IMR-90 (cell line): ENCODE results near the gene CRTAC1. TPM values are rescaled to one million over a fixed set of nuclear protein-coding genes. Genes with fewer than 3 reads are reported as not detected.

Experiments
- ATAC-seq: fragments of 200-7000 bp; cut with Tn5 transposase; 2 replicates; pipeline ENCODE4 v1.9.1; 2020; ENCODE audit warnings: low read depth, mild to moderate bottlenecking, moderate library complexity
- BruUV-seq: library from RNA; stranded (reverse); fragments of 400-500 nt; replicated peaks from 2 replicates; lab custom pipeline; 2021; lab: Mats Ljungman, UMichigan
- CTCF ChIA-PET: fragments of 300-600 bp; formaldehyde crosslinking; extraction: SDS; loops from one replicate; lab custom pipeline; 2021; ENCODE audit warnings: antibody characterized with exemption; lab: Yijun Ruan, JAX
- POLR2A ChIA-PET: fragments of 300-600 bp; sonication (Branson Sonifier 250); formaldehyde crosslinking; loops from one replicate; lab custom pipeline; 2022; ENCODE audit warnings: antibody characterized with exemption; ENCODE audit not compliant: unreplicated experiment; lab: Charles Lee
- DNase-seq: peaks from one replicate; pipeline ENCODE4 v3.0.0; 2013
- H2AFZ ChIP-seq: replicated peaks from 2 replicates; pipeline ENCODE3; 2013; ENCODE audit warnings: low read length, mild to moderate bottlenecking; ENCODE audit not compliant: poor library complexity
- H2AK5ac ChIP-seq: 2 replicates; pipeline ENCODE4 v1.6.1; 2013; ENCODE audit warnings: low read depth, low read length, inconsistent platforms
- H2AK9ac ChIP-seq: replicated peaks from 2 replicates; pipeline ENCODE3; 2013; ENCODE audit warnings: mild to moderate bottlenecking, low read depth, low read length, moderate library complexity; ENCODE audit not compliant: poor library complexity
- H2BK120ac ChIP-seq: 2 replicates; pipeline ENCODE4 v1.6.1; 2013; ENCODE audit warnings: low read depth, low read length, inconsistent platforms
- H2BK15ac ChIP-seq: 3 replicates; pipeline ENCODE4 v1.6.1; 2013; ENCODE audit warnings: low read depth, low read length, inconsistent platforms
- H2BK20ac ChIP-seq: 2 replicates; pipeline ENCODE4 v1.6.1; 2013; ENCODE audit warnings: low read depth, mild to moderate bottlenecking, inconsistent platforms, low read length, moderate library complexity
- H2BK5ac ChIP-seq: 2 replicates; pipeline ENCODE4 v1.6.1; 2013; ENCODE audit warnings: mild to moderate bottlenecking, low read depth, low read length, inconsistent platforms; ENCODE audit not compliant: poor library complexity, severe bottlenecking
- H3K14ac ChIP-seq: replicated peaks from 2 replicates; pipeline ENCODE4 v1.6.1; 2013; ENCODE audit warnings: low read depth, low read length, inconsistent platforms
- H3K18ac ChIP-seq: 2 replicates; pipeline ENCODE4 v1.6.1; 2013; ENCODE audit warnings: low read depth, low read length, control low read depth
- H3K23ac ChIP-seq: 2 replicates; pipeline ENCODE4 v1.6.1; 2013; ENCODE audit warnings: low read depth, low read length, inconsistent platforms
- H3K27ac ChIP-seq: 2 replicates; pipeline ENCODE4 v1.5.1; 2013; ENCODE audit warnings: mild to moderate bottlenecking, control low read depth, low read length; ENCODE audit not compliant: insufficient read depth
- H3K27me3 ChIP-seq: 2 replicates; pipeline ENCODE4 v1.6.1; 2013; ENCODE audit warnings: low read length; ENCODE audit not compliant: control insufficient read depth, insufficient read depth
- H3K36me3 ChIP-seq: 2 replicates; pipeline ENCODE4 v1.6.1; 2013; ENCODE audit warnings: low read length, mixed read lengths; ENCODE audit not compliant: control insufficient read depth, insufficient read depth
- H3K4ac ChIP-seq: 2 replicates; pipeline ENCODE4 v1.6.1; 2013; ENCODE audit warnings: low read depth, low read length, inconsistent platforms
- H3K4me1 ChIP-seq: 2 replicates; pipeline ENCODE4 v1.6.1; 2013; ENCODE audit warnings: low read length, mixed read lengths; ENCODE audit not compliant: control insufficient read depth, insufficient read depth
- H3K4me2 ChIP-seq: 2 replicates; pipeline ENCODE4 v1.6.1; 2013; ENCODE audit warnings: low read depth, mild to moderate bottlenecking, control low read depth, low read length, moderate library complexity
- H3K4me3 ChIP-seq: 2 replicates; pipeline ENCODE4 v1.5.1; 2013; ENCODE audit warnings: low read depth, mild to moderate bottlenecking, control low read depth, low read length, moderate library complexity; ENCODE audit not compliant: insufficient read depth
- H3K56ac ChIP-seq: 2 replicates; pipeline ENCODE4 v1.6.1; 2013; ENCODE audit warnings: low read length, inconsistent platforms; ENCODE audit not compliant: insufficient read depth; ENCODE audit errors: extremely low read depth
- H3K79me1 ChIP-seq, 2 experiments: 2 replicates each; pipeline ENCODE4 v1.6.1; 2013; ENCODE audit warnings: low read length in 2 of 2, inconsistent platforms in 1 of 2, low read depth in 1 of 2
- H3K9ac ChIP-seq: 2 replicates; pipeline ENCODE4 v1.6.1; 2013; ENCODE audit warnings: low read depth, low read length, control low read depth
- H3K9me1 ChIP-seq: 2 replicates; pipeline ENCODE4 v1.6.1; 2013; ENCODE audit warnings: low read length, inconsistent platforms; ENCODE audit not compliant: insufficient read depth
- H3K9me3 ChIP-seq: 2 replicates; pipeline ENCODE4 v1.6.1; 2013; ENCODE audit warnings: low read length; ENCODE audit not compliant: control insufficient read depth, insufficient read depth
- H4K20me1 ChIP-seq: 2 replicates; pipeline ENCODE4 v1.6.1; 2013; ENCODE audit warnings: low read length, inconsistent platforms; ENCODE audit not compliant: insufficient read depth
- H4K5ac ChIP-seq: 2 replicates; pipeline ENCODE4 v1.6.1; 2013; ENCODE audit warnings: mild to moderate bottlenecking, low read depth, low read length, control low read depth
- H4K8ac ChIP-seq, 2 experiments: 2 replicates each; pipeline ENCODE4 v1.6.1; 2013; ENCODE audit warnings: low read depth in 2 of 2, low read length in 2 of 2, control low read depth in 1 of 2, inconsistent platforms in 1 of 2
- H4K91ac ChIP-seq: 2 replicates; pipeline ENCODE4 v1.6.1; 2013; ENCODE audit warnings: low read depth, low read length, inconsistent platforms; ENCODE audit not compliant: insufficient read depth
- BHLHE40 ChIP-seq: fragments of 150-350 bp; IDR thresholded peaks from 2 replicates; pipeline ENCODE4 v1.6.1; 2016; ENCODE audit warnings: mild to moderate bottlenecking, low read depth, low read length
- CEBPB ChIP-seq: IDR thresholded peaks from 2 replicates; pipeline ENCODE4 v1.6.1; 2012; ENCODE audit warnings: low read depth, low read length, improper control_type of control experiment
- CHD1 ChIP-seq: IDR thresholded peaks from 2 replicates; pipeline ENCODE4 v1.6.1; 2012; ENCODE audit warnings: low read depth, low read length, improper control_type of control experiment
- FOS ChIP-seq: fragments of 150-350 bp; IDR thresholded peaks from 2 replicates; pipeline ENCODE4 v1.6.1; 2016; ENCODE audit warnings: low read depth, low read length
- MAFK ChIP-seq: IDR thresholded peaks from 2 replicates; pipeline ENCODE4 v1.6.1; 2012; ENCODE audit warnings: low read depth, low read length, improper control_type of control experiment
- MAZ ChIP-seq: IDR thresholded peaks from 2 replicates; pipeline ENCODE4 v1.6.1; 2012; ENCODE audit warnings: low read depth, mild to moderate bottlenecking, low read length, improper control_type of control experiment, moderate library complexity, borderline replicate concordance
- MXI1 ChIP-seq: IDR thresholded peaks from 2 replicates; pipeline ENCODE4 v1.6.1; 2012; ENCODE audit warnings: low read depth, mild to moderate bottlenecking, low read length, moderate library complexity, borderline replicate concordance
- NFE2L2 ChIP-seq: fragments of 150-350 bp; IDR thresholded peaks from 2 replicates; pipeline ENCODE4 v1.6.1; 2016; ENCODE audit warnings: low read depth, mild to moderate bottlenecking, low read length
- POLR2A ChIP-seq: IDR thresholded peaks from 2 replicates; pipeline ENCODE4 v1.6.1; 2012; ENCODE audit warnings: mild to moderate bottlenecking, low read depth, low read length
- RAD21 ChIP-seq: IDR thresholded peaks from 2 replicates; pipeline ENCODE4 v1.6.1; 2012; ENCODE audit warnings: low read length, improper control_type of control experiment
- RCOR1 ChIP-seq: IDR thresholded peaks from 2 replicates; pipeline ENCODE4 v1.6.1; 2012; ENCODE audit warnings: mild to moderate bottlenecking, low read length, improper control_type of control experiment; ENCODE audit not compliant: insufficient replicate concordance
- RFX5 ChIP-seq: IDR thresholded peaks from 2 replicates; pipeline ENCODE4 v1.8.0; 2012; ENCODE audit warnings: low read depth, mild to moderate bottlenecking, low read length, moderate library complexity
- SMC3 ChIP-seq: fragments of 150-350 bp; IDR thresholded peaks from 2 replicates; pipeline ENCODE4 v1.6.1; 2016; ENCODE audit warnings: low read depth, mild to moderate bottlenecking, antibody characterized with exemption, low read length, moderate library complexity
- WGBS, 2 experiments: methylation state at CpG; one replicate each; pipeline versions ENCODE4 v1.1.5 to v1.1.7; 2013; ENCODE audit warnings: missing lambda C conversion rate in 2 of 2; ENCODE audit not compliant: insufficient read length in 1 of 2; ENCODE audit errors: extremely low coverage in 2 of 2; 5-methylcytosine and 5-hydroxymethylcytosine counted together
- dilution Hi-C: fragments of 300-500 bp; cut with HindIII; formaldehyde crosslinking; loops from one replicate; pipeline ENCODE4 v1.14.3; 2018; ENCODE audit warnings: low sequenced_read_pairs; ENCODE audit not compliant: unreplicated experiment
- in situ Hi-C: fragments of 300-500 bp; cut with MboI; formaldehyde crosslinking; loops from 3 replicates; pipeline ENCODE4 v1.14.3; 2019; ENCODE audit warnings: low sequenced_read_pairs, inconsistent platforms, mixed read lengths
- intact Hi-C: fragments of 100-400 bp; cut with micrococcal nuclease; formaldehyde crosslinking; loops from 2 replicates; pipeline ENCODE4 v1.10.0; 2022
- polyA plus RNA-seq, 3 experiments: library from polyadenylated mRNA; depleted of rRNA; stranded (reverse); fragments of >200 nt; gene quantifications; 2 replicates each; pipeline ENCODE4 v1.2.3, GENCODE V29; 2012; ENCODE audit warnings: low replicate concordance in 1 of 3
- total RNA-seq: library from RNA; depleted of rRNA; stranded (reverse); fragments of >200 nt; gene quantifications from 2 replicates; pipeline ENCODE4 v1.2.3, GENCODE V29; 2012
- TF ChIP-seq, protein P1 (sequence below): fragments of 150-350 bp; IDR thresholded peaks from 2 replicates; pipeline ENCODE4 v1.6.1; 2017; ENCODE audit warnings: mild to moderate bottlenecking, antibody characterized with exemption, low read length, low read depth
- TF ChIP-seq, protein P2 (sequence below): conservative IDR thresholded peaks from 2 replicates; pipeline ENCODE4 v1.5.1; 2012; ENCODE audit warnings: mild to moderate bottlenecking, low read depth, low read length, improper control_type of control experiment
- TF ChIP-seq, protein P3 (sequence below): fragments of 150-350 bp; IDR thresholded peaks from 2 replicates; pipeline ENCODE4 v1.6.1; 2016; ENCODE audit warnings: low read depth, mild to moderate bottlenecking, low read length, moderate library complexity, borderline replicate concordance

The CRTAC1 gene
- total and polyA plus RNA-seq, 2 of the 4 experiments (the other 2 are of a cell fraction): not detected

- H3K56ac ChIP-seq: no peak overlapping the region
- no peak overlapping the region for H2AFZ ChIP-seq
- no peak overlapping the region for H4K8ac ChIP-seq
- no peak overlapping the region for H2AK5ac ChIP-seq
- H3K79me1 ChIP-seq: no peaks in the 10 kb centered on the region
- H3K27ac ChIP-seq: no peak overlapping the region
- ATAC-seq (no peak), DNase-seq (no peak)
- in situ Hi-C loops (no loop called here), dilution Hi-C loops (no loop called here), intact Hi-C loops (no loop called here)
- H3K36me3 ChIP-seq: no peaks in the 10 kb centered on the region
- BruUV-seq: no TSS peak
- H2BK15ac ChIP-seq: no peak overlapping the region
- TF ChIP-seq SMC3 (no peak), RAD21 (no peak), POLR2A (no peak), CHD1 (no peak), FOS (no peak), RFX5 (no peak), MAZ (no peak), RCOR1 (no peak), NFE2L2 (no peak), MXI1 (no peak), BHLHE40 (no peak), CEBPB (no peak), MAFK (no peak)
- TF ChIP-seq, protein P1, sequence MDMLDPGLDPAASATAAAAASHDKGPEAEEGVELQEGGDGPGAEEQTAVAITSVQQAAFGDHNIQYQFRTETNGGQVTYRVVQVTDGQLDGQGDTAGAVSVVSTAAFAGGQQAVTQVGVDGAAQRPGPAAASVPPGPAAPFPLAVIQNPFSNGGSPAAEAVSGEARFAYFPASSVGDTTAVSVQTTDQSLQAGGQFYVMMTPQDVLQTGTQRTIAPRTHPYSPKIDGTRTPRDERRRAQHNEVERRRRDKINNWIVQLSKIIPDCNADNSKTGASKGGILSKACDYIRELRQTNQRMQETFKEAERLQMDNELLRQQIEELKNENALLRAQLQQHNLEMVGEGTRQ: no peak
- TF ChIP-seq, protein P2, sequence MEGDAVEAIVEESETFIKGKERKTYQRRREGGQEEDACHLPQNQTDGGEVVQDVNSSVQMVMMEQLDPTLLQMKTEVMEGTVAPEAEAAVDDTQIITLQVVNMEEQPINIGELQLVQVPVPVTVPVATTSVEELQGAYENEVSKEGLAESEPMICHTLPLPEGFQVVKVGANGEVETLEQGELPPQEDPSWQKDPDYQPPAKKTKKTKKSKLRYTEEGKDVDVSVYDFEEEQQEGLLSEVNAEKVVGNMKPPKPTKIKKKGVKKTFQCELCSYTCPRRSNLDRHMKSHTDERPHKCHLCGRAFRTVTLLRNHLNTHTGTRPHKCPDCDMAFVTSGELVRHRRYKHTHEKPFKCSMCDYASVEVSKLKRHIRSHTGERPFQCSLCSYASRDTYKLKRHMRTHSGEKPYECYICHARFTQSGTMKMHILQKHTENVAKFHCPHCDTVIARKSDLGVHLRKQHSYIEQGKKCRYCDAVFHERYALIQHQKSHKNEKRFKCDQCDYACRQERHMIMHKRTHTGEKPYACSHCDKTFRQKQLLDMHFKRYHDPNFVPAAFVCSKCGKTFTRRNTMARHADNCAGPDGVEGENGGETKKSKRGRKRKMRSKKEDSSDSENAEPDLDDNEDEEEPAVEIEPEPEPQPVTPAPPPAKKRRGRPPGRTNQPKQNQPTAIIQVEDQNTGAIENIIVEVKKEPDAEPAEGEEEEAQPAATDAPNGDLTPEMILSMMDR: no peak
- TF ChIP-seq, protein P3, sequence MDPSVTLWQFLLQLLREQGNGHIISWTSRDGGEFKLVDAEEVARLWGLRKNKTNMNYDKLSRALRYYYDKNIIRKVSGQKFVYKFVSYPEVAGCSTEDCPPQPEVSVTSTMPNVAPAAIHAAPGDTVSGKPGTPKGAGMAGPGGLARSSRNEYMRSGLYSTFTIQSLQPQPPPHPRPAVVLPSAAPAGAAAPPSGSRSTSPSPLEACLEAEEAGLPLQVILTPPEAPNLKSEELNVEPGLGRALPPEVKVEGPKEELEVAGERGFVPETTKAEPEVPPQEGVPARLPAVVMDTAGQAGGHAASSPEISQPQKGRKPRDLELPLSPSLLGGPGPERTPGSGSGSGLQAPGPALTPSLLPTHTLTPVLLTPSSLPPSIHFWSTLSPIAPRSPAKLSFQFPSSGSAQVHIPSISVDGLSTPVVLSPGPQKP: no peak
- no peak overlapping the region for H2BK5ac ChIP-seq
- no peaks in the 10 kb centered on the region for H3K9me1 ChIP-seq
- no peak overlapping the region for H3K23ac ChIP-seq
- CTCF ChIA-PET: no interaction called here
- 57% methylated on average over 1 of the region's 3 CpGs; no CpG with 5 or more reads in 1 of the 2 experiments for WGBS, 2 experiments
- no peak overlapping the region for H3K18ac ChIP-seq
- no peak overlapping the region for H3K14ac ChIP-seq
- no peak overlapping the region for H3K4me3 ChIP-seq
- no peak overlapping the region for H2BK20ac ChIP-seq
- POLR2A ChIA-PET: no interaction called here
- H3K4me1 ChIP-seq: no peaks in the 10 kb centered on the region
- no peak overlapping the region for H4K5ac ChIP-seq
- H4K91ac ChIP-seq: no peak overlapping the region
- no peaks in the 10 kb centered on the region for H4K20me1 ChIP-seq
- no peak overlapping the region for H3K4ac ChIP-seq
- no peak overlapping the region for H3K4me2 ChIP-seq
- no peak overlapping the region for H2BK120ac ChIP-seq
- H3K9ac ChIP-seq: no peak overlapping the region
- no peaks in the 10 kb centered on the region for H3K9me3 ChIP-seq
- peaks cover 18% of the 10 kb centered on the region for H3K27me3 ChIP-seq
- H2AK9ac ChIP-seq: no peak overlapping the region
Observed at GRCh38 chr10:98020254-98020653, 10.2 kb downstream of the CRTAC1 start.
